Retinal pigment epithelial cell (primary cell): ENCODE measurements around the gene BCORL1.

Experiments used
- DNase-seq: peaks from one replicate; pipeline ENCODE4 v3.0.0-alpha.2; 2010; ENCODE audit warnings: low read depth
- H3K4me3 ChIP-seq: 2 replicates; pipeline ENCODE4 v1.5.1; 2011; ENCODE audit warnings: mild to moderate bottlenecking, low read length, control low read depth, moderate library complexity
- CTCF ChIP-seq: conservative IDR thresholded peaks from 2 replicates; pipeline ENCODE4 v1.5.1; 2011; ENCODE audit warnings: low read depth, low read length, control low read depth, inconsistent platforms

Gene BCORL1

DNA sequence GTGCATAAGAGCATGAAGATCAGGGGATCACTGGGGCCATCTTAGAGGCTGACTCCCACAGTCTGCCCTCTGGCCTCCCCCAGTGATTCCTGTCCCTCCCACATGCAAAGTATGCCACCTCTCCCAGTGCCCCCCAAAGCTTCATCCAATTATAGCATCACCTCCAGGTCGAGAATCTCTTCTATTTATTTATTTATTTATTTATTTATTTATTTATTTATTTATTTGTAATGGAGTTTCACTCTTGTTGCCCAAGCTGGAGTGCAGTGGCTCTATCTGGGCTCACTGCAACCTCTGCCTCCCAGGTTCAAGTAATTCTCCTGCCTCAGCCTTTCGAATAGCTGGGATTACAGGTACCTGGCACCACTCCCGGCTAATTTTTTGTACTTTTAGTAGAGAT, 50.1 kb downstream of the BCORL1 start:
- no peak for DNase-seq
- TF ChIP-seq CTCF = no peak
- H3K4me3 ChIP-seq = no peak overlapping the region

GRCh38 chrX:130034178-130034577, 51.7 kb downstream of the BCORL1 start:
- no peak for TF ChIP-seq CTCF
- DNase-seq = no peak
- H3K4me3 ChIP-seq = no peak overlapping the region

GRCh38 chrX:130039847-130040246, 57.4 kb downstream of the BCORL1 start:
- TF ChIP-seq CTCF = no peak
- H3K4me3 ChIP-seq = no peak overlapping the region
- no peak for DNase-seq

DNA sequence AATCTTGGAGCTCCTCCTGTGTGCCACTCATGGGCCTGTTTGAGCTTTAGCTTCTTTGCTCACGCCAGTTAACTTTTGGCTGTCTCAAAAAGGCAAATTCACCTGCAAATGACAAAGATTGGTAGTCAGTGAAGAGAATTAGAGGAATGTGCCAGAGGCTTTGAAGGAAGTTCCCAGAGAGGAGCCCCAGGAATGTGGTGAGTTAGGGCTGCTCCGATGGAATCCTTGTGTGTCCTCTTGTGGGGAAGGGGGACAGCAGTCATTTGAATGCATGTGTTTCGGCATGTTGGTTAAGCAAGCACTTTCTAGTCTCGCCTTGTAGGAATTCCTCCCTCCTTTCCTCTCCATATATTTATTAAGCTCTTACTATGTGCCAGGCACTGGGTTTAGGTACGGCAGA, 65.0 kb downstream of the BCORL1 start:
- H3K4me3 ChIP-seq = no peak overlapping the region
- DNase-seq = no peak
- no peak for TF ChIP-seq CTCF

DNA sequence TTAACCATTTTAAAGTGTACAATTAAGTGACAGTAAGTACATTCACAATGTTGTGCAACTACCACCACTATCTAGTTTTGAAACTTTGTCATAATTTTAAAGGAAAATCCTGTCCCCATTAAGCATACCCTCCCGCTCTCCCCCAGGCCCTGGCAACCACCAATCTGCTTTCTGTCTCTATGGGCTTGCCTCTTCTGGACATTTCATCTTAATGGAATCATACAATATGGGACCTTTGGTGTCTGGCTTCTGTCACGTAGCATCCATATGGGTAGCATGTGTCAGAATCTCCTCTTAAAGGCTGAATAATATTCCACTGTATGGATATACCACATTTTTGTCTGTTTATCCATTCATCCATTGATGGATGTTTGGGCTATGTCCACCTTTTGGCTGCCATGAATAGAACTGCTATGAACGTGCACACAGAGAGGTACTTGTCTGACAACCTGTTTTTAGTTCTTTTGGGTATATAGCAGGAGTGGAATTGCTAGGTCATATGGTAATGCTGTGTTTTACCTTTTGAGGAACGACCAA, 66.3 kb downstream of the BCORL1 start:
- TF ChIP-seq CTCF = no peak
- H3K4me3 ChIP-seq = no peak overlapping the region
- DNase-seq = no peak

- TF ChIP-seq CTCF = no peak
- no peak overlapping the region for H3K4me3 ChIP-seq
- no peak for DNase-seq
Measured at GRCh38 chrX:130049821-130050220, 67.4 kb downstream of the BCORL1 start.

DNA sequence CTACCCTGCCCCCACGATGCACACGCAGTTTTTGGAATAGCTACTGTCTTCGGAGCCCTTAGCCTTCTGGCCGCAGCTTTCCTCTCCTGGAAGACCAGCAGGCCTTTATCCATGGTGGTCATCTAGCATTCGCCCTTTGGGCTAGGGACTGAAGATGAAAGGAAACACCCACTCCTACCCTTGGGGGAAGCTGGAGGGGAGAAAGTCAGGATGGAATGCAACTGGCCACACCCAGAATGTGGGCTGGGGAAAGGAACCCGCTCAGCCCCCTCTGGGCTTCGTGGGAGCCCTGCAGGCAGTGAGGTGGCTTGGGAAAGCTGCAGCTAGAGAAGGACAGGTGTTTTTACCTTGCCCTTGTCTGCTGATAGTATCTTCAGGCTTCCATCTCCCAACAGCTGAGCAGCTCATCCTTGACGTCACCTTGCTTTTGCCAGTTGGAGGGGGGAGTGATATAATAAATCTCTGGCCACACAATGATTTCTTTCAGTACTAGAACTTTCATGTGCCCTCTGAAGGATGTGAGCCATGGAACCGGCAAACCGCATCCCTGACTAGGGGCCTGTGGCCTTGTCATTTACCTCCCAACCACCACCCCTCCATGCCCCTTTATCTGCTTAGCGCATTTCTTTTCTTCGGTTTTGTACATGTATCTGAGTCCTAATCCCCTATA, 68.9 kb downstream of the BCORL1 start:
- no peak for DNase-seq
- no peak for TF ChIP-seq CTCF
- H3K4me3 ChIP-seq = no peak overlapping the region
